A204.1 (cell line): ENCODE data around the gene PRKAR1B.
"Not testable (repeated sequence)": the region's sequence is repeated elsewhere in the genome, so short reads cannot be mapped to it uniquely, and the experiment has no call there.

ENCODE experiments used
- FAIRE-seq: peaks from 2 replicates; lab custom pipeline; 2012; peaks lifted over from hg19 to GRCh38; lab: Jason Lieb, UNC

The PRKAR1B gene

DNA sequence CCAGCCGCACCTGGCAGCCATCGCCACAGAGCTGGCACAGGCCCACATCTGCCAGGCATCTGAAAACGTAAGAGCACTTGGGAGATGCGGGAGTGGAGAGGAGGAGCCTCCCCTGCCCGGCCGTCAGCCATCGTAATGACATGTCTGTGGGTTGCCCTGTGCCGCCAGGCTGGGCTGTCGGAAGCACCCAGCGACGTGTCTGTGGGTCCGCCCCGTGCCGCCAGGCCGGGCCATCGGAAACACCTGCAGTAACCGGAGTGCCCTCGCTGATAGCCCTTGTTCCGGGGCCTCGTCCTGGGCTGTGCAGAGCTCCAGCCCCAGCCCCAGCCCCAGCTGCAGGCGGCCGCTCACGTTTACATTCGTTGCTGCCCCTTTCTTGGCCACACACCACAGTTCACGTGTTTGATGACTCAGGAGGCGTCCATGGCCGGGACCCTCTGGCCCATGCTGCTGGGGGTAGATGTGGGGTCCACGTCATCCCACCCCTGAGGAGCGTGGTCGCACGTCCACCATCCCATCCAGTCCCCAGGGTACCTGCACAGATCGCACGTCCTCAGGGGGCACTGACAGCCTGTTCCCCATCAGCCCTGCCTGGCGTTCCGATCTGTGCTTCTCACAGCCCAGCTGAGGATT, 30.0 kb upstream of the PRKAR1B start:
- no peak for FAIRE-seq

DNA sequence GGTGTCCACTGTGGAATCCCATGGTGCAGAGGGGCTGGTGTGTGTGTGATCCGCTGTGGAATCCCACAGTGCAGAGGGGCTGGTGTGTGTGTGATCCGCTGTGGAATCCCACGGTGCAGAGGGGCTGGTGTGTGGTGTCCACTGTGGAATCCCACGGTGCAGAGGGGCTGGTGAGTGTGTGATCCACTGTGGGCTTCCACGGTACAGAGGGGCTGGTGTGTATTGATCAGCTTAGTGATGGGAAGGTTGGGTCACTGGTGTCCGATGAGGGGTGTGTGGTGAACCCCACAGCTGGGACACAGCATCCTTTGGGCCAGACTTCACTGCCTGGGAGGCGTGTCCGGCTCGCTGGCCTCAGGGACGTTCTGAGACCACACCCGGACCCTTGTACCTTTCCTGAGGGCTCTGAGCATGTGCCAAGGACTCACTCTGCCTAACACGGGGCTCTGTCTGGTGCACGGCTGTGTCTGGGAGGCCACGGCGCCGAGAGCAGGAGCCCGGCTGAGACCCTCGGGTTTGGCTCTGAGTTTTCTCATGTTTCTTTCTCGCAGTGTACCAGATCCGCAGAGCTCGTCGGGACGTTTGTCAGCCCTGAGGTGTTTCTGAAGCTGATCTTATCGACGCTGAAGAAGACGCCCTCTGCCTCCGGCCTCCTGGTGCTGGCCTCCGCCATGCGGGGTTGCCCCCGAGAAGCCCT, 29.3 kb upstream of the PRKAR1B start:
- no peak for FAIRE-seq

DNA sequence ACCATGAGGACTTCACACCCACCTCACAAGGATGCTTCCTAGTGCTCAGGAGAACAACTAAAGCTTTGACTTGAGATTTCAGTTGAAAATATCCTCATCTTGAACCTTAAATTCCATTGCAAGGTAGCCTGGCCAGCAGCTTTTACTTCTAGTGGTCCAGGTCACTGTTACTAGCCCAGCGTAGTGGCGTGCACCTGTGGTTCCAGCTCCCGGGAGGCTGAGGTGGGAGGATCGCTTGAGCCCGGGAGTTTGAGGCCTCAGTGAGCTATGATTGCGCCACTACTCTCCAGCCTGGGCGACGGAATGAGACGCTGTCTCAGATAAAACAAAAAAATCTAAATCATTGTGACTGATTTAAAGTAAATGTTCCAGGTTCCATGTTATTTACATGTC, 28.3 kb upstream of the PRKAR1B start:
- no peak for FAIRE-seq

DNA sequence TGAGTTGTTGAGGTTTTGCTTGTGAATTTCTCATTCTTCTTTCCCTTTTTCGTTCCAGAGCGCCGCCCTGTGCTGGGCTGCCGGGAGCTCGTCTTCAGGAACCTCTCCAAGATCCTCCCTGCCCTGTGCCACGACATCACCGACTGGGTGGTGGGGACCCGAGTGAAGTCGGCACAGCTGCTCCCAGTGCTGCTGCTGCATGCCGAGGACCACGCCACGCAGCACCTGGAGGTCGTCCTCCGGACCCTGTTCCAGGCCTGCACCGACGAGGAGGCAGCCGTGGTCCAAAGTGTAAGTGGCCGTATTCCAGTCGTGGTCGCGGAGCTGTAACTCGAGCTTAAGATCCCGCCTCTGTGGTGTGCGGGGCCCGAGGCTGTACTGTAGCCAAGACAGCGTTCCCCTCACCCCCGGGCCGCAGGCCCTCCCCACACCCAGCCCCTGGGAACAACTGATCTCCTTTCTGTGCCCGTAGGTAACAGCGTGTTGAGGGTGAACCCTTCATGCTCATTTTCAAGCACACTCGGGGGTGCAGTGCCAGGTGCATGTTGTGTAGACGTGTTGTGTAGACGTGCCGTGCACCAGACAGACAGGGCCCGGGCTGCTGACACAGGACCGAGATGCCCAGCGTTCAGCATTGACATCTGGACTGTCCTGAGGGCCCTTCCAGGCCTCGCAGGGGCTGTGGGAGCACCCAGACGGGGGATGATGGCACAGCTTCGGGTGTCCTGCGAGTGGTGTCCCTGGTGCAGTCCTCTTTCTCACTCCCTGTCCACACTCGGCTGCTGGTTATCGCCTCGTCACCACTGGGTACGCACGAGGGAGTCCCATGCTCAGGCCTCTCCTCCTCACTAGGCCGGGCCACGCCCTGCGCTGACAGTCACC, 27.7 kb upstream of the PRKAR1B start:
- FAIRE-seq: no peak

DNA sequence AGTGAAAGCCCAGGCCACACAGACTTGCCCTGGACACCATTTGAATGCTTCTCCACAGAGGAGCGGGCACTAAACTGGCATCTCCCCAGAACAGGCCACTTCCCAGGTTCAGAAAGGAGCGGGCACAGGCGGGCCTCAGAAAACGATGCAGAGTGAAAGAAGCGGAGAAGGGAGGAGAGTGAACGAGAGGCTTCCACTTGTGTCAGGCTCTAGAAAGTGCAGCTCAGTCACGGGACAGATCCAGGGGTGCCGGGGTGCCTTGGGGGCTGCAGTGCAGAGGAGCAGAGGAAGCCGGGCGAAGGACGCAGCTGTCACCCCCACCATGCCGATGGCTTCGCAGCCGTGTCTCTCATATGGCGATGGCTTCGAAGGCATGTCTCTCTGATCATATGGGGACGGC, 26.1 kb upstream of the PRKAR1B start:
- FAIRE-seq: no peak

DNA sequence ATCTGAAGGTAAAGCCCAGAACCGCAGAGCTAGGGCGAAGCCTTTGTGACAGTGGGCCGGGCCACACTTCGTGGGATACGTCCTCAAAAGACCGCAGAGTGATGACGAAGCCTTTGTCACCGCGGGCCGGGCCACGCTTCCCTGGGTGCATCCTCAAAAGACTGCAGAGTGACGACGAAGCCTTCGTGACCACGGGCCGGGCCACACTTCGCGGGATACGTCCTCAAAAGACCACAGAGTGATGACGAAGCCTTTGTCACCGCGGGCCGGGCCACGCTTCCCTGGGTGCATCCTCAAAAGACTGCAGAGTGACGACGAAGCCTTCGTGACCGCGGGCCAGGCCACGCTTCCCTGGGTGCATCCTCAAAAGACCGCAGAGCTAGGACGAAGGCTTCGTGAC, 25.2 kb upstream of the PRKAR1B start:
- not testable (repeated sequence) for FAIRE-seq

DNA sequence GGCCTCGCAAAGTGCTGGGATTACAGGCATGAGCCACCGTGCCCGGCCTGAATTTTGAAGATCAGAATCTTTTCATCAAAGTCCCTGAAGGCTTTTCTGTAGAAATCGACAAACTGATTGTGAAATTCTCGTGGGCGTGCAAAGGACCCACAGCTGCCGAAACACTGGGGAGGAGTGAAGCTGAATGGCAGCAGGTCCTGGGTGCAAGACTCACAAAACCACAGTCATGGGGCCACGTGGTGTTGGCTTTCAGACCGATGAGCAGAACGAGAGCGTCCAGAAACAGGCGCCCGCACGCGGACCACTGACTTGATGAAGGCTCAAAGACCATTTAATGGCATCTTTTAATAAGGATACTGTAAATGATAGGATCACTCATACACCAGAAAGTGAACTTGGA, 24.7 kb upstream of the PRKAR1B start:
- FAIRE-seq: no peak

DNA sequence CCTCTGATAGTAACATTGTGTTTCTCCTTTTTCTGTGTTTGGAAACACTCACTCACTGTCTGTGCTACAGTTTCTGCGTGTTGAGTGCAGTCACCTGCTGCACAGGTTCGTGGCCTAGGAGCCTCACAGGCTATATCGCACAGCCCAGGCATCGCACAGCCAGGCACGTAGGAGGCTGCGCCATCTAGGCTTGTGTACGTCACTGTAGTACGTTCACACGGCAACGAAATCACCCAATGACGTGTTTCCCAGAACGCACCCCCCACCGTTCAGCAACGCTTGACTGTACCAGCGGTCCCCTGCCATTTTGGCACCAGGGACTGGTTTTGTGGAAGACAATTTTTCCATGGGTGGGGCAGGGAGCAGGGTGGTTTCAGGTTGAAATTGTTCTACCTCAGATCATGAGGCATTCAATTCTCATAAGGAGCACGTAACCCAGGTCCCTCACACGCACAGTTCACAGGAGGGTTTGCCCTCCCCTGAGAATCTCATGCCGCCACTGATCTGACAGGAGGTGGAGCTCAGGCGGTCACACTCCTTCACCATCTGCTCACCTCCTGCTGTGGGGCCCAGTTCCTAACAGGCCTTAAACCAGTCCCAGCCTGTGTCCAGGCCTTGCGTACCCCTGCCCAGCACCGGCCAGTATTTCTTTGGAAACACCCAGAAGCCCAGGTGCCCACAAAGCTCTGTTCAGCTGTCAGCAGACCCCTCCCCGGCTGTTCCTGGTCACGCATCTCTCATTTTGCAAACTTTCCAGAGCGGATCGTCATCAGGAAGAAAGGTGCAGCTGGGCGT, 23.2 kb upstream of the PRKAR1B start:
- FAIRE-seq: no peak

DNA sequence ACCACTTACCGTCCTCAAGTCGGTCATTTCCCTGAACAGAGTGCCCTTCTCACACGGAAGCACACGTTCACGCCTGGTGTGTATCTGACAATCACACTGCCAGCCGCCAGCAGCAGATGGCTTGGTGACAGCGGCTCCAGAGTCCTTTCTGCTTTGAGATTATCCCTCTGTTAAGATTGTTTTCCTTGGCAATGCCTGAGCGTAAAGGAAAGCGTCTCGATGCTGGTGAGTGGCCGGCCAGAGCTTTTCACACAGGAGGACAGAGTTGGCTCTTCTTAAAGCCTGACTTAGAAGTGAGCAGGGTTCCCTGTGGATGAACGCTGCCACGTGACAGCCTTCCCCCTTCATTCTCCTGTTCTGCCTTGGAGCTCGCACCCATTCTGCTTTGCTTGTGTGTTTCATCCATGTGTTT, 22.1 kb upstream of the PRKAR1B start:
- FAIRE-seq: no peak

DNA sequence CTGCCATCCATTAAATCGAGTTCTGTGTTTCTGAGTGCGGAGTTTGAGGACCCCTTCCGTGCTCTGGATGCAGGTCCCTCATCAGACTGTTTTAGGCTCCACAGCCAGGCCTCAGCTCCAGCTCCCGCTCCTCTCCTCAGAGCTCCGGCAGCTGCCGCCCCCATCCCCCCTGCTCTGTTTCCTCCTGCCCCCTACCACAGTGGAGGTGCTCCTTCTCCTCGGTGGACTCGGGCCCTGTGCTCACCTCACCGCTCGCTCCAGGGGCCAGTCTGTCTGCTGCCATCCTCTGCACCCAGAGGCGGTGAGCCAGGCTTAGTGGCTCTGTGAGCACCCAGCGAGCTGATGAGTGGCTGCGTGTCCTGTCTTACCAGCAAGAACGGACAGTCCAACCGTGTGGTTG, 21.4 kb upstream of the PRKAR1B start:
- FAIRE-seq: no peak

DNA sequence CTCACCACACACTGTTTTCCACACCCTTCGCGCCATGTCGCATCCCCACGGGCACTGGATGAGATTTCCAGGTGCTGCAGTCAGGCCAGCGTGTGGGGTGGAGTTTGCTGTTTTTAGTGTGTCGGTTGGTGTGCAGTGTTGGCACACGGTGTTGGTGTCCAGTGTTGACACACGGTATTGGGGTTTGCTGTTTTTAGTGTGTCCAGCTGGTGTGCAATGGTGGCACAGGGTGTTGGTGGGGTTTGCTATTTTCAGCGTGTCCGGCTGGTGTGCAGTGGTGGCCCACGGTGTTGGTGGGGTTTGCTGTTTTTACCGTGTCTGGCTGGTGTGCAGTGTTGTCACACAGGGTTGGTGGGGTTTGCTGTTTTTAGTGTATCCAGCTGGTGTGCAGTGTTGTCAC, 20.1 kb upstream of the PRKAR1B start:
- FAIRE-seq: no peak

DNA sequence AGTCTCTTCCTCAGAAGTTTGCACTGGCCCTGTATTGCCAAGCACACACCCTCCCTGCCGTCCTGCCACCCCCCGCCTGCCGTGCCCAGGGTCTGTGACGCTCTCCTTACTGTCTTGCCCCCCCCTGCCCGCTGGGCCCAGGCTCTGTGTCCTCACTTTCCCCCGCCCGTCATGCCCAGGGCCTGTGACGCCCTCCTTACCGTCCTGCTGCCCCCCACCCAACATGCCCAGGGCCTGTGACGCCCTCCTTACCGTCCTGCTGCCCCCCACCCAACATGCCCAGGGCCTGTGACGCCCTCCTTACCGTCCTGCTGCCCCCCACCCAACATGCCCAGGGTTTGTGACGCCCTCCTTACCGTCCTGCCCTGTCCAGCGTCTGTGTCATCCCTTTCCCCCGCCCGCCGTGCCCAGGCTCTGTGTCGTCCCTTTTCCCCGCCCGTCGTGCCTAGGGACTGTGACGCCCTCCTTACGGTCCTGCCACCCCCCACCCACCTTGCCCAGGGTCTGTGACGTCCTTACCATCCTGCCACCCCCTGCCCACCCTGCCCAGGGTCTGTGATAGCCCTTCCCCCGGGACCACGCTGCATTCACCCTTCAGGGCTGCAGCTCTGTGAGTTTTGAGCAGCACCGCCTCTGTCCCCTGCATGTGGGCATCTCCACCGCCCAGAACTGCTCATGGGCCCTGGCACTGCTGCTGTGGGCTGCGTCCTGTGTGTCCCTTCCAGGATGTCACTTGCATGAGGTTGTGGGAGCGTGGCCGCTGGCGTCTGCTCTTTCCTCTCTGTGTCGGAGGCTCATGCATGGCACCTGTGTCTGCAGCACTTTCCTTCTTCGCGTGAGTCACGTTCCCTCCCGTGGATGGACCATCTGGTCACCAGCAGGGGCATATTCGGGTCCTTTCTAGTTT, 19.3 kb upstream of the PRKAR1B start:
- FAIRE-seq: no peak

DNA sequence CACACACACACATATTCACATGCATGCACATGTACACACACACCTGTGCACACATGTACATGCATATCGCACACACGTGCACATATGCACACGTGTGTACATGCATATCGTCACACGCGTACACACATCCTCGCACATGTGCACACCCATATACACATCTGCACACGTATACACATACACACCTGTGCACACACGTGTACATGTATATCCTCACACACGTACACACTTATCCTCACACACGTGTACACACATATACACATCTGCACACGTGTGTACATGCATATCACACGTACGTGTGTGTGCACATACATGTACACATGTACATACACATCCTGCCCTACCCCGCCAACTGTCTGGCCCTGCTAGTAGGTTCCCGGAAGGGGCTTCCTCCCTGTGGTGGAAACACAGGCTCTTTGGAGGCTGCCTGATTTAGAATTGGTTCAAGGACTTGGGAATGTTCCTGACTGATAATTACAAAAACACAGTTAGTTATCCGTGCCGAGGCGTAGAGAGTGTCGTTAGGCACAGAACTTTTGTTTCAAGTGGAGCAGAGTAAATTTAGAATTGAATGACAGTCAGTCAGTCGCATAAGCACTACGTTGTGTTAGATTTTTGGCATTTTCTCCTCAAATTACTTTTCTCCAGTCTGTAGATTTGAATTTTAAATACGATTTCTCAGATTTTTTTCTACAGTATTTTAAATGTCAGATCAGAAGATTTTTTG, 18.5 kb upstream of the PRKAR1B start:
- no peak for FAIRE-seq

DNA sequence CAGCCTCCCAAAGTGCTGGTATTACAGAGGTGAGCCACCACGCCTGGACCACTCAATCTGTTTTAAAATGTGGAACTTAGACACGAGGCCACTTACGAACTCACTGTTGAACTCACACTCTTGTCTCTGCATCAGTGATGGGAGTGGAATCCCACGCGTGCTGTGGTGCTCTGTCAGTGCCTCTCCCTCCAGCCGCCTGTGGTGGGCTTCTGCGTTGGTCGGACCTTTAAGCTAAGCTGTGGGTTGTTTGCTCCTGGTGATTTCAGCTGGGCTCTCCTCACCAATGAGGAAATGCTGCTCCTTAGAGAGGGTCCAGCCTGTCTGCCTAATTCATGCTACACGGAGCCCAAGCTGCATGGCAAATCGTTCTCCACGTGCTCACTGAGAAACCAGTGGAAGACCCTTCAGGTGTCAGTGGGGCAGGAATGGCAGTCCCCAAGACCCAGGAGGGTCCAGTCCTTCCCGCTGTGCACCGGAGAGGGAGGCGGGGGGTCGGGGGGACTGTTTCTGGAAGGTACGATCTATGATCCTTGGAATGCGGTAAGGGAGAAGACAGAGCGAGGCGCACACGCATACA, 17.9 kb upstream of the PRKAR1B start:
- no peak for FAIRE-seq

DNA sequence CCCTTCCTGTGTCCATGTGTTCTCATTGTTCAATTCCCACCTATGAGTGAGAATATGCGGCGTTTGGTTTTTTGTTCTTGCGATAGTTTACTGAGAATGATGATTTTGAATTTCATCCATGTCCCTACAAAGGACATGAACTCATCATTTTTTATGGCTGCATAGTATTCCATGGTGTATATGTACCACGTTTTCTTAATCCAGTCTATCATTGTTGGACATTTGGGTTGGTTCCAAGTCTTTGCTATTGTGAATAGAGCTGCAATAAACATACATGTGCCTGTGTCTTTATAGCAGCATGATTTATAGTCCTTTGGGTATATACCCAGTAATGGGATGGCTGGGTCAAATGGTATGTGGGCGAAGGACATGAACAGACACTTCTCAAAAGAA, 17.0 kb upstream of the PRKAR1B start:
- FAIRE-seq: not testable (repeated sequence)

DNA sequence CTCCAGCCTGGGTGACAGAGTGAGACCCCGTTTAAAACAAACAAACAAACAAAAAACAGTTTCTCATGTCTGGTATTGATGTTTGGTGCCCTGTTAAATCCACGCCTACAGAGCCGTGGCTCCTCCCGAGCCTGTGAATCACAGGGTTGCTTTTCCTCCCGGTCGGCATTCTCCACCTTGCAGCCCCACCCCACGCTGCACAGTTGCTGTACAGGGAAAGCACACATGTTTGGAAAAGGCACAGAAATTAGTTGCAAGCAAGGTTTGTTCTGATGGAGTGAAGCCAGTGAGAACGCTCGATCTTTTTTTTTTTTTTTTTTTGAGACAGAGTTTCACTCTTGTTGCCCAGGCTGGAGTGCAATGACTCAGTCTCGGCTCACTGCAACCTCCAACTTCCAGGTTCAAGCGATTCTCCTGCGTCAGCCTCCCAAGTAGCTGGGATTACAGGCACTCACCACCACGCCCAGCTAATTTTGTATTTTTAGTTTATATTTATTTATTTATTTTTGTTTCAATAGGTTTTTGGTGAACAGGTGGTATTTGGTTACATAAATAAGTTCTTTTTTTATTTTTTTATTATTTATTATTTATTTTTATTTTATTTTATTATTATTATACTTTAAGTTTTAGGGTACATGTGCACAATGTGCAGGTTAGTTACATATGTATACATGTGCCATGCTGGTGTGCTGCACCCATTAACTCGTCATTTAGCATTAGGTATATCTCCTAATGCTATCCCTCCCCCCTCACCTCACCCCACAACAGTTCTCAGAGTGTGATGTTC, 16.5 kb upstream of the PRKAR1B start:
- not testable (repeated sequence) for FAIRE-seq

DNA sequence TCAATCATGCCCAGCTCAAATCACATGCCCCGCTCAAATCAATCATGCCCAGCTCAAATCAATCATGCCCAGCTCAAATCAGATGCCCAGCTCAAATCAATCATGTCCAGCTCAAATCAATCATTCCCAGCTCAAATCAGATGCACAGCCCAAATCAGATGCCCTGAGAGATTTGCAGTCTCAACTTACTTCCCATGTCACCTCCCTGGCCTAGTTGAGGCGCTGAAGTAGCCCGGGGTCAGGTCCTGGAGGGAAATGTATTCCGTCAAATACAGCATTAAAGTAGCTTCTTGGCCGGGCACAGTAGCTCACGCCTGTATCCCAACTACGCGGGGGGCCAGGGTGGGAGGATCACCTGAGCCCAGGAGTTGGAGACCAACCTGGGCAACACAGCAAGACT, 15.7 kb upstream of the PRKAR1B start:
- no peak for FAIRE-seq

DNA sequence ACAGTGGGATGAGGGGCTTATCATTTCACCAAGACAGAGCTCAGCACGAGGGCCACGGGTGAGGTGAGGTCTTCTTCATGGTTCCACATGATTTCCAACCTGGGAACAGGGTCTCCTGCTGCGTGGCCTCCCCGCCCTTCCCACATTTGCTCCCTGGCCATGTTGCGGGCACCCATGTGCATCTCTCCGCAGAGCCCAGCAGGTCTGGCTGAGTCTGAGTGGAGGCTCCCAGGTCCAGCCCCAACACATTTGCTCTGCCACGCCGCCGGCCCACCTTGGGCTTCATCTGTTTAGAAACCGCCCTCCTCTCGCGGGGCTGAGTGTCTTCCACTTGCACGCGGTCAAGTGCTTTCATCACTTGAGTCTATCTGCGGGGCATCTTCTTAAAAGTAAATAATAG, 14.8 kb upstream of the PRKAR1B start:
- no peak for FAIRE-seq

DNA sequence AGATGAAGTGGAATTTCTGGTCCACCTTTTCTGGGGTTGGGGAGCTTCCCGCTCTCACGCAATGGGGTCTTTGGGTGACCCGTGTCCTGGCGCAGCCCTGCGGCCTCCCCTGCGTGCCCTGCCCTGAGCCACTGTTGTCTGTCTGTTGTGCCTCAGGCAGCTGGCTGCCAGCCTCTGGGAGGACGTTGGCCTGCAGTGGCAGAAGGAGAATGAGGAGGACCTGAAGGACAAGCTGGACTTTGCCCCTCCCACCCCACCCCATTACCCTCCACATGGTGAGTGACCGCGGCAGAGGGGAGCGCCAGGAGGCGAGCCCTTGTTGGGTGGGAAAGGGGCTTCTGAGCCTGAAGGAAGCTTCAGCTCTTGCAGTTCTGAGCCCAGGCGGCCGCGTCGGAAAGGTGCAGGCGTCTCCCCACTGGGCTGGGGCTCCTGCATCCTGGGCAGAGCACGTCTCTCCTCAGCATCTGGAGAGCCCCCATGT, 14.2 kb upstream of the PRKAR1B start:
- no peak for FAIRE-seq
